Activated naive CD8-positive, alpha-beta T cell treated with anti-CD3 and anti-CD28 coated beads for 36 hours (primary cell): ENCODE results near the gene FBLN2. TPM values are rescaled to one million over a fixed set of nuclear protein-coding genes. Genes with fewer than 3 reads are reported as not detected.
A peak's percentile ranks its signal among the peaks of the same experiment; 100 is the strongest.
"Not testable (repeated sequence)": the region's sequence is repeated elsewhere in the genome, so short reads cannot be mapped to it uniquely, and the experiment has no call there.

Source experiments
- DNase-seq: peaks from one replicate; pipeline ENCODE4 v3.0.0; 2021
- H3K27ac Mint-ChIP-seq: one replicate; pipeline ENCODE4 v1.8.0; 2022; ENCODE audit warnings: mild to moderate bottlenecking, moderate library complexity, mixed read lengths
- H3K27me3 Mint-ChIP-seq: one replicate; pipeline ENCODE4 v1.8.0; 2022; ENCODE audit warnings: mild to moderate bottlenecking, mixed read lengths
- H3K36me3 Mint-ChIP-seq: one replicate; pipeline ENCODE4 v1.8.0; 2021; ENCODE audit warnings: mild to moderate bottlenecking, mixed read lengths
- H3K4me1 Mint-ChIP-seq: one replicate; pipeline ENCODE4 v1.8.0; 2021; ENCODE audit warnings: mixed read lengths
- H3K4me3 Mint-ChIP-seq: one replicate; pipeline ENCODE4 v1.8.0; 2022; ENCODE audit warnings: mild to moderate bottlenecking, moderate library complexity, mixed read lengths
- H3K9me3 Mint-ChIP-seq: one replicate; pipeline ENCODE4 v1.8.0; 2022; ENCODE audit warnings: mixed read lengths
- total RNA-seq, 2 experiments: library from RNA; stranded (reverse); gene quantifications; one replicate each; pipeline ENCODE4 v1.2.3, GENCODE V29; 2021

The FBLN2 gene
- total RNA-seq, 2 experiments from 2014 or later = 1.9 to 3.1 TPM

DNA sequence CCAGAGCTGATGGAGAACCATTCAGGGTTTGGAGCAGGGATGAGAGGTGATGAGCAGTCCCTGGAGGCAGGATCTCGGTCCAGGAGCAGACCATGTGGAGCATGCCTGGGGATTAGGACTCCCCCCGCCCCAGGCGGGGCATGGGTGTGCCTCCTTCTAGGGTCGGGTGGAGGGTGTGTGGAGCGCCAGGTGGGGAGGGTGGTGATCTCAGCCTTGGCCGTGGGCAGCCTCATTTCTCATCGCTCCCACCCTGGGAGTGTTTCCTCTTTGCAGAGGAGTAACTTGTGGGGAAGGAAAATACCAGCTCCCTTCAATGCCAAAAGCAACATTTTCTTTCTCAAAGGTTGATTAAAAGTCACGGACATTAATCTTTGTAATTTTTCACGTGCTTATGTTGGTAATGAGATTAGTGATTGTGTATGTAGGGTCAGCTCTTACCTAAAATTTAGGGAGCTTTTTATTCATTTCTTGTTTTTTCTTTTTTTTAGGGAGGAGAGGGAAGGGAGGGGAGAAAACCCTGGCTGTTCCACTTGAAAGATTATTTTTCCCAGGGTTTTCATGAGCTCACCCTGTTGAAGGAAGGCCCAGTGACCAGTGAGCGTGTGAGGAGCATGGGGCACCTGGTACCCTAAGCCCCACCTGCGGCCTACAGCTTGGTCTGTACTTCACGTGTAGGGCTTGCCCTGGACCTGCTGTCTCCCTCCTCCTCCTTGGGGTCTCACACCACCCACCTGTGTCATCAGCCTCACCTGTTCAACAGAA is 11.0 kb downstream of the FBLN2 start:
- no peak for DNase-seq
- Mint-ChIP-seq H3K4me1 (peaks cover 26% of the 10 kb centered on the region), H3K27me3 (no peaks in the 10 kb centered on the region), H3K36me3 (no peaks in the 10 kb centered on the region), H3K27ac (no peak overlapping the region), H3K9me3 (no peaks in the 10 kb centered on the region), H3K4me3 (no peak overlapping the region)

DNA sequence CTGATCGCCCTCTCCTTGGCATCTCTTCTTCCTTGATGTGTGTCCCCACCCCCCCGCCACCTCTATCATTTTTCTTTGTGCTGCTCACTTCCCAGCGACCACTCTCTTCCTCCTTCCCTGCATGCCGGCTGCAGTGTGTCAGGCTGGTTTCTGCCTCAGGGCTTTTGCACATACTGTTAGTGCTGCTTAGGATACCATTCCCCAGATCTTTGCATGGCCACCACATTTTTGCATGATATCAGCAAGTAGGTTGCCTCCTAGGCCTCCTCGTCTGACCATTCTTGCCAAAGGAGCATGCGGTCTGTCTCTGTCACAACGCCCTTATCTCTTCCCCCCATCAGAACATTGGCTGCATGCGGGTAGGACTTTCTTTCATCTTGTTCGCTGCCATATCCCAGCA is 12.5 kb downstream of the FBLN2 start:
- H3K27me3 Mint-ChIP-seq = no peaks in the 10 kb centered on the region
- H3K9me3 Mint-ChIP-seq = no peaks in the 10 kb centered on the region
- no peak overlapping the region for H3K27ac Mint-ChIP-seq
- H3K4me1 Mint-ChIP-seq = peaks cover 22% of the 10 kb centered on the region
- H3K4me3 Mint-ChIP-seq = no peak overlapping the region
- DNase-seq = no peak
- H3K36me3 Mint-ChIP-seq = no peaks in the 10 kb centered on the region

DNA sequence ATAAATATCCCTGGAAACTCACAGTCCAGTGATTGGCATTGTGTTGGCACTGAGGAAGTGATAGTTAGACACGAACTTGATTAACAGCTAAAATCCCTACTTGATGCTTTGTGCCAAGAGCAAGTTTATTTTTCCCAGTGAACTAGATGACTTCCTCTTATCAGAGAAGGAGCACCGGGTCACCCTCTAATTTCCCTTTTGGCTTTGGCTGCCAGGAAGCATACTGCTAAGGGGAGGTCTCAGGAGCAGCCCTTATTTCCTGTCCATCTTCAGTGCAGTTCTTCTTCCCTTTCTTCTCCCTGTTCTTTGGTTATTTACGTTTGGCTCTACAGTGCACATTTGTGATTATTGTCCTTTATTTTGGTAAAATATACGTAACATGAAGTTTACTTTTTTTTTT is 13.0 kb downstream of the FBLN2 start:
- Mint-ChIP-seq H3K4me3 (no peak overlapping the region), H3K27ac (no peak overlapping the region), H3K36me3 (no peaks in the 10 kb centered on the region), H3K9me3 (no peaks in the 10 kb centered on the region), H3K4me1 (peaks cover 18% of the 10 kb centered on the region), H3K27me3 (no peaks in the 10 kb centered on the region)
- DNase-seq = no peak

DNA sequence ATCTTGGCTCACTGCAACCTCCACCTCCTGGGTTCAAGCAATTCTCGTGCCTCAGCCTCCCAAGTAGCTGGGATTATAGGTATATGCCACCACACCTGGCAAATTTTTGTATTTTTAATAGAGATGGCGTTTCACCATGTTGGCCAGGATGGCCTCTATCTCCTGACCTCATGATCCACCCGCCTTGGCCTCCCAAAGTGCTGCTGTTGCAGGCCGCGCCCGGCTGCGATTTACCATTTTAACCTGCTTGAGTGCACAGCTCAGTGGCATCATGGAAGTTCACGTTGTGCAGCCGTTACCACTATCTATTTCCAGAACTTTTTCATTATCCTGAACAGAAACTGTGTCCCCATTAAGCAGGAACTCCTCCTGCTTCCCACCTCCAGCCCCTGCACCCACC is 13.5 kb downstream of the FBLN2 start:
- H3K4me1 Mint-ChIP-seq = peaks cover 13% of the 10 kb centered on the region
- not testable (repeated sequence) for H3K36me3 Mint-ChIP-seq, H3K4me3 Mint-ChIP-seq, H3K27me3 Mint-ChIP-seq, H3K27ac Mint-ChIP-seq, H3K9me3 Mint-ChIP-seq, DNase-seq

DNA sequence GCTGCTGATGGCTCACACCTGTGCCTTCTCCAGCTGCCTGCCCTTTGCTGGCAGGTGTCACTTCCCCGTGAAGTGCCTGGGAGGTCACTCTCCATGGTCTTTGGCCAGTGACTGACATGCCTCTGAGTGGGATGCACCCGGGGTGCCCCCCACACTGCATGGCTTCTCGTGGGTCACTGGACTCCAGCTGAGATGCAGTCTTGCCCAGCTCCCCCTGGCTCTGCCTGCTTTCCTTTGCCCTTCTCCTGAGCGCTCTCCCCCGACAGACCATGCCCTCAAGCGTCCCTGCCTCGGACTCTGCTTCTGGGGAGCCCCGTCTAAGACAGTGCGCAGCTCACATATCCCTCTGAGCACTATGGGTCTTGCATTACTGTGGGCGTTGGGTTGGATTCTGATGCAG is 14.4 kb downstream of the FBLN2 start:
- H3K4me1 Mint-ChIP-seq = peaks cover 13% of the 10 kb centered on the region
- no peak overlapping the region for H3K27ac Mint-ChIP-seq
- no peaks in the 10 kb centered on the region for H3K27me3 Mint-ChIP-seq
- H3K4me3 Mint-ChIP-seq = no peak overlapping the region
- no peaks in the 10 kb centered on the region for H3K36me3 Mint-ChIP-seq
- no peak for DNase-seq
- H3K9me3 Mint-ChIP-seq = no peaks in the 10 kb centered on the region

DNA sequence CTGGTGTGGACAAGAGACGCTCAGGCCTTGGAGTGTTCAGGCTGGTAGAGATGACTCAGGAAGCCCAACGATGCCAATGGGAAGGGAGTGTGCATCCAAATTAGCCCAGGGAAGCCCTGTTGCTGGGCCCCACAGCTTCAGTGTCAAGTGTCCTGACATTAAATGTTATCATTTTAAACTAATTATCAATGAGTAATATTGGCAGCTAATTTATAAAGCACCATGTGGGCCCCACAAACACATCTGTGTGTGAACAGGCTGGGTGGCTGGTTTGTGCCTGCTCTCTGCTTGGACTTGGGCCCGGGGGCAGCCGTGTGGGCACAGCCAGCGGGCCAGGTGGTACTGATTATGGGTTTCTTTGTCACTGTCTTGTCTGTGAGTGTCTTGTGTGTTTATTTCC is 15.0 kb downstream of the FBLN2 start:
- H3K27me3 Mint-ChIP-seq = no peaks in the 10 kb centered on the region
- no peak for DNase-seq
- no peaks in the 10 kb centered on the region for H3K36me3 Mint-ChIP-seq
- H3K4me1 Mint-ChIP-seq = peaks cover 13% of the 10 kb centered on the region
- no peaks in the 10 kb centered on the region for H3K9me3 Mint-ChIP-seq
- H3K4me3 Mint-ChIP-seq = no peak overlapping the region
- no peak overlapping the region for H3K27ac Mint-ChIP-seq

DNA sequence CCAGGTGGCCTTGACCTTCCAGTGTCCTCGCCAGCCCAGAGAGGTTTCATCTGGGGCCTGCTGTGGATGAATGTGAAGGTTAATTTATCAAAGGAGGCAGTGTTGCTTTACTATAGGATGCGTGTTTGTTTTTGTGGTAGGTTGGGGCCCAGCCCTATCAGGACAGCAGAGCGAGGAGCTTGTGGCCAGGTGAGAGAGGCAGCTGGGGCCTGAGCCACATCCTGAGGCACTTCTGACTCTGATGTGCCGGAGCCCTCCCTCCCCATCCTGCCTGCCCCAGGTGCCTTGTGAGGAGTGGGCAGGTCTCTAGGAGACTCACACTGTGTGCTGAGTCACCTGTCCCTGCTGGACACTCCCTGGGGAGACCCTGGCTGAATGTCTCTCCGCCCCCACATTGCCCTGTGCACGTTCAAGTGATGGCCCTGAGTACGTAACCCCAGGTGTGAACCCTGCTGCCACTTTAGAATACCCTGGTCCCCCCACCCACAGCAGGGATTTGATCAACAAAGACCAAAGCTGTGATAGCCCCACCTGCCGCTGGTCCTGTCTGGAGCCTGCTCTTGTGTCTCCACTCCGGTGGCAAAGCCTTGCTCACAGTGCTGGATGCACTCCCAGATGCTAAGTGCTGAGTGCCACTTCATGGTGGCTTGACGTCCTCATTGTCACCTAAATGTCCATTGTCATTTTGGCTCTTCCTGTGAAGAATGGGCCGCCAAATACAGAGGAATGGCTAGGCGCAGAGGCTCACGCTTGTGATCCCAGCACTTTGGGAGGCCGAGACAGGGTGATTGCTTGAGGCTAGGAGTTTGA is 16.0 kb downstream of the FBLN2 start:
- Mint-ChIP-seq H3K27me3 (no peaks in the 10 kb centered on the region), H3K4me1 (peaks cover 13% of the 10 kb centered on the region), H3K4me3 (no peak overlapping the region), H3K36me3 (no peaks in the 10 kb centered on the region), H3K27ac (peak overlapping the region; percentile 22), H3K9me3 (no peaks in the 10 kb centered on the region)
- no peak for DNase-seq

DNA sequence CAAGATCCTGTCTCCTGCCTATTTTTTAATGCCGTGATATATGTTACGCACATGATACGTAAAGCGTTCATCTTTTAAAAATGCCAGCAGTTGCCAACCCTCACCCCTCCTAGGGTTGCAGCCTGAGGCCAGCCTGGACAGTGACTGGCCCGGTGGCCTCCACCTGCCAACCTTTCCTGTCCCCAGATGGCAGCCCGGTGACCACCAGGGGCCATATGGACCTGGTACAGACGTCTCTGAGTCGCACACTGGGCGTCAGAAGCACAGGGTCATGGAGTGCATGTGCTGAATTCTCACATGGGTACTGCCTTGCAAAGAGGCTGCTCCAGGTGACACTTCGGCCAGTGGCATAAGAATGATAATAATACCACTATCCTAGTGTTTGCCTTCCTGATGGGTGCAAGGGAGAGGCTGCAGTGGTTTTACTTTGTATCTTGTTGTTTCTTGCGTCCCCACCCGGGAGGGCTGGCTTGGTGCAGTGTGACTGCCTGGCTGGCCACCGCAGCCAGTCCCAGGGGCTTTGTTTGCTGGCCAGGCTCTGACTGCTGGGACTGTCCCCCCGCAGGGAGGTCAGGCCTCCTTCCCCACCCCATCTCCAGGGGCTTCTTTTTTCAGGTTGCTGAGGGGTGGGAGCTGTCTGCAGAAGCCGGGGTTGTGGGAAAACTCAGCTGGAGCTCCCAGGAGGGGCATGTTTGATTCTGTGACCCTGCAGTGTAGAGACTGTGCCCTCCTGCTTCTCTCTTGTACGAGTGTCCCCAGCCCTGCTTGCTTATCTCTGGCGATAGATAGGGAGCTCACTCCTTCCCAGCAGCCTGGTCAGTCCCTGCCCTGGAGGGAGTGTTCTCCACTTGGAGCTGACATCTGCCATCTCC is 16.9 kb downstream of the FBLN2 start:
- no peak for DNase-seq
- Mint-ChIP-seq H3K4me3 (no peak overlapping the region), H3K4me1 (peaks cover 11% of the 10 kb centered on the region), H3K27ac (no peak overlapping the region), H3K36me3 (no peaks in the 10 kb centered on the region), H3K9me3 (no peaks in the 10 kb centered on the region), H3K27me3 (no peaks in the 10 kb centered on the region)

DNA sequence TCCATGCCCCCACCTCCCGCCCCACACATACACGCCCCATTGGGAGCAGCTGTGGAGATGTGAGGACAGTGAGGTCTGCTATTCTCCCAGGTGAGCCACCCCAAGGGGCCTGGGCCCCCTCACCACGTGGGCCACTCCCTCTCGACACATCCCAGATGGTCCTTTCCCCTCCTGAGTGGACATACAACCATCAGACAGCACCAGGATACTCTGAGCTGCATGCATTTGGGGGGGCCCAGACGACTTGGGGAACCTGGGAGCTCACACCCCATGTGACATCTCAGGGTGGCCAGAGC is 17.5 kb downstream of the FBLN2 start:
- H3K27ac Mint-ChIP-seq = no peak overlapping the region
- no peak overlapping the region for H3K4me3 Mint-ChIP-seq
- H3K27me3 Mint-ChIP-seq = no peaks in the 10 kb centered on the region
- no peaks in the 10 kb centered on the region for H3K36me3 Mint-ChIP-seq
- peaks cover 11% of the 10 kb centered on the region for H3K4me1 Mint-ChIP-seq
- H3K9me3 Mint-ChIP-seq = no peaks in the 10 kb centered on the region
- no peak for DNase-seq

DNA sequence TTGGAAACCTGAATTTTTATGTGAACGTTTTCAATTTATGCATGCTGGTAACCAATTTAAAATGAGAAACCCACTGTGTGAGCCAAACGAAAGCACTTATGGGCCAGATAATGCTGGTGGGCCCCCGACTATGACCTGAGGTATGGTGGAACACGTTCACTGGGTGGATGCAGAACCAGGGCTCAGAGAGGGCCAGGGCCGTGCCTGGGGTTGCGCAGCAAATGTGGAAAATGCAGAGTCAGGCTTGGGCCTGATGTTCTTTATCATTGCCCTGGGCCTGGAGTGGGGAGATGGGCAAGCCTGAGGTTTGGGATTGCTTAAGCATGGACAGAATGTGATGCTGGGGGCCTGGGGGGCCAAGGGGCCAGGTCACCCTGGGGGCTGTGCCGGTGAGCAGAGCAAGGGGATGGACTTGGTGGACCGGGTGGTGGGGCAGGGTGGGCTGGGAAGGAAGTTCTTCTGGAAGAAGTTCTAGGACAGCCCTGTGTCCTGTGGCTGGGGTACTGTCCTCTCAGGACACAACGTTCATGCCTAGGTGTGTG is 17.9 kb downstream of the FBLN2 start:
- H3K4me1 Mint-ChIP-seq = peaks cover 11% of the 10 kb centered on the region

DNA sequence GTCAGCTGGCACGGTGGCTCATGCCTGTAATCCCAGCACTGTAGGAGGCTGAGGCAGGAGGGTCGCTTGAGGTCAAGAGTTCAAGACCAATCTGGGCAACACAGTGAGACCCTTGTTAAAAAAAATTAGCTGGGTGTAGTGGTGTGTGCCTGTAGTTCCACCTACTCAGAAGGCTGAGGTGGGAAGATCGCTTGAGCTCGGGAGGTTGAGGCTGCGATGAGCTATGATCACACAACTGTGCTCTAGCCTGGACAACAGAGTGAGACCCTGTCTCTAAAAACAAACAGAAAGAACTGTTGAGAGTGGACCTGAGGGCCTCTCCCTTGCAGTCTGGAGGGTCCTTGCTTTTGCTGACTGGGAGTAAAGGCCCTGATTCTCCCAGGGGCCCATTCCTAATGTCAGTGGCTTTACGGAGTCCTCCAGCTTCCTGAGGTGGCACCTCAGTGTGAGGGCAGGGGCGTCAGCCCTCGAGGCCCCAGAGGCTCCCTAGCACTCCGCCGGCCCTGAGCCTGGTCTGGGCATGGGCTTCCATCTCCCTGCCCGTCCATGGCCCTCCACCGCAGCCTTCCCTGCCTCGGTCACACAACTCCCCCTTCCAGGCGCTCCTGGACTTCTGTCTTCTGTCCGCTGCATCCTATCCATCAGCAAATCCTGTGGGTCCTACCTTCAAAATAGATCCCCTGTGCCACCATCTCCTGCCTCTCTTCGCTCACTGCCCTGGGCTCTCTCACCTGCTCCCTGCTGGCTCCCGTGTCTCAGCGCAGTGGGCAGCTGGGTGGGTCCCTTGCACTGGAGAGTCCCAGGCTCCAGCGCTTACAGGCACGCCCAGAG is 19.0 kb downstream of the FBLN2 start:
- Mint-ChIP-seq H3K4me1 (peaks cover 11% of the 10 kb centered on the region), H3K27me3 (no peaks in the 10 kb centered on the region), H3K36me3 (no peaks in the 10 kb centered on the region), H3K27ac (no peak overlapping the region), H3K4me3 (no peak overlapping the region), H3K9me3 (no peaks in the 10 kb centered on the region)
- no peak for DNase-seq

More for the DNA sequence above, 17.9 kb downstream of the FBLN2 start:
- DNase-seq = no peak
- Mint-ChIP-seq H3K9me3 (no peaks in the 10 kb centered on the region), H3K36me3 (no peaks in the 10 kb centered on the region), H3K27me3 (no peaks in the 10 kb centered on the region), H3K27ac (no peak overlapping the region), H3K4me3 (no peak overlapping the region)

DNA sequence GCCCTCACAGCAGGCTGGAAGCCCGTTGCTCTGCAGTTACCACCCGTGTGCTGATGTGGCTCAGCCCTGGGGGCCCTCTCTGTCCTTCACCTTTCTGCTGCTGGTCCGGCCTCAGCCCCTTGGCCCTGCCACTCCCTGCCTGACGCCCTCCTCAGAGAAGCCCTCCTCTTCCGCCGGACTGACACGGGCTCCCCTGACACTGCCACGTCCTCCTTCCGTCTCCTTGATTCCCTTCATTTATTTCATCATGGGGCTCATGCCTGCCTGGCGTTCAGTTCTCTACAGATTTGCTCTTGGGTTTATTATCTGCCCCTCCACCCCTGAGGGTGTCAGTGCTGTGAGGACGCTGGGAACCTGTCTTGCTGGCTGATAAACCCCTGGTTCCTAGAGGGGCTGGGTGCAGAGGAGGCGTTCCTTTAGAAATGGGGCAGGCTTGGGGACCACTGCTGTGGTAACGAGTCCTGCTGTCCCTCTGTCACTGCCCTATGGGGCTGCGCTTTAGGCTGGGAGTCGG is 19.6 kb downstream of the FBLN2 start:
- H3K4me1 Mint-ChIP-seq = peaks cover 11% of the 10 kb centered on the region
- no peak for DNase-seq
- H3K27me3 Mint-ChIP-seq = no peaks in the 10 kb centered on the region
- H3K36me3 Mint-ChIP-seq = no peaks in the 10 kb centered on the region
- H3K27ac Mint-ChIP-seq = no peak overlapping the region
- no peak overlapping the region for H3K4me3 Mint-ChIP-seq
- no peaks in the 10 kb centered on the region for H3K9me3 Mint-ChIP-seq

DNA sequence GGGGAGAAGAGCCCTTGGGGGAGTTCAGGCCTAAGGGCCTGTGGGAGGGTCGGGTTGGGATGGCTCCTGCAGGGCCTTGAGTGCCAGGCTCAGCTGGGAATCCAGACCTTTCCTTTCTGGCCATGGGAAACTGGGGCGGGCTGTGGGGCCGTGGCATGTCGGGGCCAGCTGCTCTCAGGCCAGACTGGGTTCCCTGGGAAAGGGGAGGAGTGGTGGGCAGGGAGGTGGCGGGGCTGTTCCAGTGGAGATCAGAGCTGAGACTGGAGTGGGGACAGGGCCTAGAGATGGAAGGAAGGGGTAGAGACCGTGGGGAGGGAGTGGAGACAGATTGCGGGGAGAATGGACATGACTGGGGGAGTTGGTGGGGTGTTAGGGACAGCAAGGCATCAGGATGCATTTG is 20.3 kb downstream of the FBLN2 start:
- H3K27me3 Mint-ChIP-seq = no peaks in the 10 kb centered on the region
- H3K36me3 Mint-ChIP-seq = no peaks in the 10 kb centered on the region
- H3K4me3 Mint-ChIP-seq = no peak overlapping the region
- no peak for DNase-seq
- no peak overlapping the region for H3K27ac Mint-ChIP-seq
- peaks cover 11% of the 10 kb centered on the region for H3K4me1 Mint-ChIP-seq
- no peaks in the 10 kb centered on the region for H3K9me3 Mint-ChIP-seq

DNA sequence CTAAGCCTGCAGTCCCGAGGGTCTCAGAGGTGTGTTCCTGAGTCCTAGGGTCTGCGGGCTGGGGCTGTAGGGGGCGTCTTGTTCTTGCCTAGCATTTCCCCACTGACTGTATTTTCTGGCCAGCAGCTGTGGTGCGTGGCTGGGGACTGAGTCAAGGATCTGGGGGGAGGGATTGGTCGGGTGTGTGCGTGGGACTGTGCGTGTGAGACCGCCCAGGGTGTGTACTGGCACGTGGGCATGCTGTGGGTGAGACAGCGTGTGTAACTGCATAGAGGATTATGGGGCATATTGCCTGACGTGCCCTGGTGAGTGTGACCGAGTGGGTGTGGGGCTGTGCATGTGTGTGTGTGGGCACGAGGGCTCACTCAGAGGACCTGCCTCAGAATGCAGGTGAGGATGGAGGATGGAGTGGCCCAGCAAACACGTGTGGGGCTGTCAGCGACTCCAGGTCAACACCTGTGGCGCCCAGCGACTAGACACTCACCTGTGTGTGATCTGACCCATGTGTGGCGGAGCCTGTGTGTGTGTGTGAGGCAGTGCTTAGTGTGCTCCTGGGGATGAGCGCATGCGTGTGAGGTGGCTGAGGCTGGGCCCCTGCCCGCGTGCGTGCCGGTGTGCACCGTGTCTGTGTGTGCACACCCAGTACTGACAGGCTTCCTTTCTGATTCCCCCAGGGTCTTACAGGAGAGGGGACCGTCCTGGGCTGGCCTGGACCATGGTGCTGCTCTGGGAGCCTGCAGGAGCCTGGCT is 20.9 kb downstream of the FBLN2 start:
- H3K27ac Mint-ChIP-seq = no peak overlapping the region
- DNase-seq = no peak
- no peaks in the 10 kb centered on the region for H3K9me3 Mint-ChIP-seq
- H3K36me3 Mint-ChIP-seq = no peaks in the 10 kb centered on the region
- peaks cover 8% of the 10 kb centered on the region for H3K4me1 Mint-ChIP-seq
- no peaks in the 10 kb centered on the region for H3K27me3 Mint-ChIP-seq
- no peak overlapping the region for H3K4me3 Mint-ChIP-seq
